GM18909 (cell line): ENCODE data around the gene CA10.

Experiments
- ATAC-seq: cut with Tn5 transposase; IDR thresholded peaks from one replicate; pipeline ENCODE4 v1.9.1; 2021; ENCODE audit warnings: mild to moderate bottlenecking; ENCODE audit not compliant: unreplicated experiment, poor library complexity

The CA10 gene

GRCh38 chr17:52147872-52148271 lies 10.6 kb downstream of the CA10 start:
- peak; percentile 81 for ATAC-seq

- ATAC-seq, result peak; percentile 40
These were observed 11.1 kb downstream of the CA10 start for GRCh38 chr17:52147431-52147830.

GRCh38 chr17:52145476-52145875 lies 13.0 kb downstream of the CA10 start:
- ATAC-seq, result no peak

GRCh38 chr17:52143542-52143941 lies 15.0 kb downstream of the CA10 start:
- no peak for ATAC-seq

GRCh38 chr17:52140601-52141000 lies 17.9 kb downstream of the CA10 start:
- ATAC-seq, result no peak

- no peak for ATAC-seq
These were observed 19.8 kb downstream of the CA10 start for GRCh38 chr17:52138752-52139151.

- no peak for ATAC-seq
These were observed 20.2 kb downstream of the CA10 start for GRCh38 chr17:52138350-52138749.

GRCh38 chr17:52136166-52136565 lies 22.3 kb downstream of the CA10 start:
- no peak for ATAC-seq

- no peak for ATAC-seq
These were observed 23.9 kb downstream of the CA10 start for GRCh38 chr17:52134641-52135040.

GRCh38 chr17:52128721-52129120 lies 29.8 kb downstream of the CA10 start:
- no peak for ATAC-seq

- no peak for ATAC-seq
These were observed 33.5 kb downstream of the CA10 start for GRCh38 chr17:52124993-52125392.

- no peak for ATAC-seq
These were observed 34.0 kb downstream of the CA10 start for GRCh38 chr17:52124561-52124960.

- no peak for ATAC-seq
These were observed 38.0 kb downstream of the CA10 start for GRCh38 chr17:52120465-52120864.

- ATAC-seq, result no peak
These were observed 47.5 kb downstream of the CA10 start for GRCh38 chr17:52110923-52111581.

- ATAC-seq, result peak; percentile 59
These were observed 51.8 kb downstream of the CA10 start for GRCh38 chr17:52106638-52107261.

GRCh38 chr17:52106072-52106471 lies 52.4 kb downstream of the CA10 start:
- no peak for ATAC-seq

- ATAC-seq, result no peak
These were observed 52.9 kb downstream of the CA10 start for GRCh38 chr17:52105591-52105990.

- ATAC-seq, result no peak
These were observed 62.5 kb downstream of the CA10 start for GRCh38 chr17:52096056-52096455.

GRCh38 chr17:52084176-52084575 lies 74.3 kb downstream of the CA10 start:
- no peak for ATAC-seq

GRCh38 chr17:52079496-52079895 lies 79.0 kb downstream of the CA10 start:
- ATAC-seq, result no peak

- ATAC-seq, result no peak
These were observed 86.8 kb downstream of the CA10 start for GRCh38 chr17:52071712-52072111.

GRCh38 chr17:52064791-52065211 lies 93.7 kb downstream of the CA10 start:
- ATAC-seq, result no peak
